Left lung (tissue), 10 donors: ENCODE data around the gene NSUN2. TPM values are rescaled to one million over a fixed set of nuclear protein-coding genes. Genes with fewer than 3 reads are reported as not detected.

Experiments used
- ATAC-seq: fragments of 200-7000 bp; cut with Tn5 transposase; one replicate; pipeline ENCODE4 v1.9.1; 2020; ENCODE audit warnings: moderate library complexity
- DNase-seq, 4 donors: peaks; one replicate each; pipeline ENCODE4 v3.0.0-alpha.2; 2013 to 2020
- H3K27ac ChIP-seq, 2 donors: fragments of 200-600 bp; sonication (generic) in 1 of 2; one replicate each; pipeline versions ENCODE4 v1.5.0 to v1.8.0; 2020 to 2021
- H3K27me3 ChIP-seq, 2 donors: fragments of 200-600 bp; sonication (generic) in 1 of 2; one replicate each; pipeline versions ENCODE4 v1.5.0 to v1.8.0; 2020 to 2021
- H3K36me3 ChIP-seq, 2 donors: fragments of 200-600 bp; sonication (generic) in 1 of 2; one replicate each; pipeline versions ENCODE4 v1.5.0 to v1.8.0; 2020 to 2021
- H3K4me1 ChIP-seq, 2 donors: fragments of 200-600 bp; one replicate each; pipeline ENCODE4 v1.8.0; 2021
- H3K4me3 ChIP-seq, 2 donors: fragments of 200-600 bp; sonication (generic) in 1 of 2; one replicate each; pipeline versions ENCODE4 v1.5.0 to v1.8.0; 2020 to 2021; ENCODE audit warnings: mild to moderate bottlenecking in 1 of 2
- H3K9me3 ChIP-seq, 2 donors: fragments of 200-600 bp; sonication (generic) in 1 of 2; one replicate each; pipeline versions ENCODE4 v1.5.0 to v1.8.0; 2020 to 2021
- CTCF ChIP-seq, 2 donors: fragments of 200-600 bp; sonication (generic) in 1 of 2; IDR thresholded peaks; one replicate each; pipeline versions ENCODE4 v1.5.0 to v1.8.0; 2021; ENCODE audit warnings: antibody characterized with exemption in 2 of 2
- intact Hi-C, 2 donors: fragments of 100-400 bp; cut with DNase I; formaldehyde crosslinking; loops; one replicate each; pipeline versions ENCODE4 v1.11.2 to v1.14.2; 2022
- polyA plus RNA-seq, 6 donors: library from polyadenylated mRNA; unstranded; fragments of 120-200 nt; gene quantifications; one replicate each; pipeline ENCODE4 v1.2.1, GENCODE V29; 2013; ENCODE audit not compliant: insufficient read length in 6 of 6
- total RNA-seq, 2 donors: library from RNA; stranded (reverse); fragmentation: NEBNext Ultra II Directional; extraction: Animal tissue kit (Norgen Biotek cat#: 25700); gene quantifications; one replicate each; pipeline ENCODE4 v1.2.1, GENCODE V29; 2021
- donor health status: DM: no; HTN: yes; CAD: no.
- donor health status: DM: no; HTN: no; CAD: no.

The NSUN2 gene
- total and polyA plus RNA-seq, 8 donors, result 37.5 to 93.9 (median 56.9) TPM

GRCh38 chr5:6578676-6579343, 54.0 kb downstream of the NSUN2 start:
- H3K27me3 ChIP-seq, result peaks cover 16 to 63% of the 10 kb centered on the region in 2 donors
- H3K9me3 ChIP-seq, result no peaks in the 10 kb centered on the region
- TF ChIP-seq CTCF (IDR thresholded peaks at IDR 0.05), result no peak
- intact Hi-C loops, result no loop called here
- H3K36me3 ChIP-seq, result no peaks in the 10 kb centered on the region
- peaks cover 0 to 6% of the 10 kb centered on the region in 2 donors for H3K4me1 ChIP-seq
- H3K4me3 ChIP-seq, result no peak overlapping the region
- H3K27ac ChIP-seq, result no peak overlapping the region
- ATAC-seq, result no peak
- DNase-seq, result no peak

GRCh38 chr5:6576861-6577501, 55.9 kb downstream of the NSUN2 start:
- no peaks in the 10 kb centered on the region for H3K9me3 ChIP-seq
- intact Hi-C loops, result no loop called here
- peak in 1 of 4 donors; percentile 13 for DNase-seq
- no peak overlapping the region for H3K27ac ChIP-seq
- ATAC-seq, result peak; percentile 58
- H3K36me3 ChIP-seq, result no peaks in the 10 kb centered on the region
- H3K4me3 ChIP-seq, result no peak overlapping the region
- TF ChIP-seq CTCF (IDR thresholded peaks at IDR 0.05), result peak; percentile 9 to 31
- peaks cover 0 to 61% of the 10 kb centered on the region in 2 donors for H3K27me3 ChIP-seq
- H3K4me1 ChIP-seq, result no peaks in the 10 kb centered on the region

- H3K4me3 ChIP-seq, result no peak overlapping the region
- H3K4me1 ChIP-seq, result no peaks in the 10 kb centered on the region
- ATAC-seq (no peak), DNase-seq (no peak)
- no peaks in the 10 kb centered on the region for H3K36me3 ChIP-seq
- no peaks in the 10 kb centered on the region for H3K9me3 ChIP-seq
- intact Hi-C loops, result no loop called here
- TF ChIP-seq CTCF (IDR thresholded peaks at IDR 0.05), result no peak
- H3K27me3 ChIP-seq, result peaks cover 0 to 43% of the 10 kb centered on the region in 2 donors
- H3K27ac ChIP-seq, result no peak overlapping the region
These were observed 58.2 kb downstream of the NSUN2 start for GRCh38 chr5:6574537-6575245.

- no peak for TF ChIP-seq CTCF (IDR thresholded peaks at IDR 0.05)
- Histone ChIP-seq H3K36me3 (no peaks in the 10 kb centered on the region), H3K4me1 (no peaks in the 10 kb centered on the region), H3K27me3 (peaks cover 0 to 39% of the 10 kb centered on the region in 2 donors), H3K4me3 (no peak overlapping the region), H3K27ac (no peak overlapping the region), H3K9me3 (no peaks in the 10 kb centered on the region)
- DNase-seq (no peak), ATAC-seq (no peak)
- intact Hi-C loops, result no loop called here
These were observed 58.7 kb downstream of the NSUN2 start for GRCh38 chr5:6574111-6574510.

- no peak overlapping the region for H3K4me3 ChIP-seq
- peaks cover 0 to 34% of the 10 kb centered on the region in 2 donors for H3K27me3 ChIP-seq
- ATAC-seq (no peak), DNase-seq (no peak)
- no peaks in the 10 kb centered on the region for H3K4me1 ChIP-seq
- no peak for TF ChIP-seq CTCF (IDR thresholded peaks at IDR 0.05)
- no peaks in the 10 kb centered on the region for H3K36me3 ChIP-seq
- no peaks in the 10 kb centered on the region for H3K9me3 ChIP-seq
- H3K27ac ChIP-seq, result no peak overlapping the region
- intact Hi-C loops, result no loop called here
These were observed 59.2 kb downstream of the NSUN2 start for GRCh38 chr5:6573651-6574101.
